ENCODE measurements around the gene RASSF7. TPM values are rescaled to one million over a fixed set of nuclear protein-coding genes. Genes with fewer than 3 reads are reported as not detected.
A peak's percentile ranks its signal among the peaks of the same experiment; 100 is the strongest.

RASSF7 gene
- total and polyA plus RNA-seq, 2 donors from 2014 or later, result 106 to 108 TPM

DNA sequence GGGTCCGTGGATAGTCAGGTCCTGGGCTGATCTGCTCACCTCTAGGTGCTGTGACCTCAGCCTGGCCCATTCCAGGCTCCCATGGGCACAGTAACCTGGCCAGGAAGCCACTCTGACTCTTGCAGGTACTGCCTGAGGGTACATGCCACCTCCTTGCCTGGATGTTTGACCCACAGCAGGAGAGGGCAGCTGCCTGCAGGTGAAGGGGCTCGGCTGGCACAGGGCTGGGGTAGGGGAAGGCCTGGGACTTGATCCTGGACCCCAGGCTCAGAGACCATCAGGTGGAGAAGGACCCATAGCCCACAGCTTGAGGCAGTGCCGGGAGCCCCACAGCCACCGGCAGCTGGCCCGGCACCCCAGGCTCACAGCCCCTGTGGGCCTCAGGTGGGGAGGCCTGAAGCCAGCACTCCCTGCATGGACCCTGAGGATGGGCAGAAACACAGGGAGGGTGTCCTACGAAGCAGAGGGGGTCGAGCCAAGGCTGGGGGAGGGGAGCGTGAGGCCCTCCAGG, 20.7 kb upstream of the RASSF7 start:
- FAIRE-seq (no peak), DNase-seq (peak in 1 of 5 donors; percentile 56)
- Histone ChIP-seq H3K27me3 (ENCODE audit: control insufficient read depth, insufficient read depth, low read length) (no peaks in the 10 kb centered on the region), H3K4me1 (ENCODE audit: control insufficient read depth in 2 of 3, insufficient read depth in 2 of 3, low read depth in 1 of 3, low read length in 3 of 3) (peaks cover 0 to 14% (median 0%) of the 10 kb centered on the region in 3 donors), H3K9ac (ENCODE audit: low read length in 3 of 3) (no peak overlapping the region), H3K4me3 (ENCODE audit: low read length in 3 of 3) (no peak overlapping the region), H3K36me3 (ENCODE audit: control insufficient read depth in 2 of 3, insufficient read depth in 3 of 3, low read length in 3 of 3) (no peaks in the 10 kb centered on the region), H3K27ac (ENCODE audit: low read depth in 2 of 2, low read length in 2 of 2) (no peak overlapping the region), H3K9me3 (ENCODE audit: control insufficient read depth in 2 of 3, insufficient read depth in 1 of 3, low read length in 3 of 3) (no peaks in the 10 kb centered on the region)
- intact Hi-C loops (cut with DNase I), result no loop called here
- no peak for TF ChIP-seq CTCF (IDR thresholded peaks at IDR 0.05; ENCODE audit: borderline replicate concordance, extremely low read depth, insufficient read depth)

- H3K27me3 ChIP-seq (ENCODE audit: control insufficient read depth, insufficient read depth, low read length), result no peaks in the 10 kb centered on the region
- H3K9ac ChIP-seq (ENCODE audit: low read length in 3 of 3), result no peak overlapping the region
- FAIRE-seq (no peak), DNase-seq (peak in 2 of 5 donors; percentile 45 to 66)
- no peak overlapping the region for H3K4me3 ChIP-seq (ENCODE audit: low read length in 3 of 3)
- H3K4me1 ChIP-seq (ENCODE audit: control insufficient read depth in 2 of 3, insufficient read depth in 2 of 3, low read depth in 1 of 3, low read length in 3 of 3), result peaks cover 0 to 14% (median 0%) of the 10 kb centered on the region in 3 donors
- TF ChIP-seq CTCF (IDR thresholded peaks at IDR 0.05; ENCODE audit: borderline replicate concordance, extremely low read depth, insufficient read depth), result no peak
- H3K27ac ChIP-seq (ENCODE audit: low read depth in 2 of 2, low read length in 2 of 2), result no peak overlapping the region
- intact Hi-C loops (cut with DNase I), result no loop called here
- H3K36me3 ChIP-seq (ENCODE audit: control insufficient read depth in 2 of 3, insufficient read depth in 3 of 3, low read length in 3 of 3), result no peaks in the 10 kb centered on the region
- H3K9me3 ChIP-seq (ENCODE audit: control insufficient read depth in 2 of 3, insufficient read depth in 1 of 3, low read length in 3 of 3), result no peaks in the 10 kb centered on the region
Observed at GRCh38 chr11:540583-541432, 20.0 kb upstream of the RASSF7 start.

DNA sequence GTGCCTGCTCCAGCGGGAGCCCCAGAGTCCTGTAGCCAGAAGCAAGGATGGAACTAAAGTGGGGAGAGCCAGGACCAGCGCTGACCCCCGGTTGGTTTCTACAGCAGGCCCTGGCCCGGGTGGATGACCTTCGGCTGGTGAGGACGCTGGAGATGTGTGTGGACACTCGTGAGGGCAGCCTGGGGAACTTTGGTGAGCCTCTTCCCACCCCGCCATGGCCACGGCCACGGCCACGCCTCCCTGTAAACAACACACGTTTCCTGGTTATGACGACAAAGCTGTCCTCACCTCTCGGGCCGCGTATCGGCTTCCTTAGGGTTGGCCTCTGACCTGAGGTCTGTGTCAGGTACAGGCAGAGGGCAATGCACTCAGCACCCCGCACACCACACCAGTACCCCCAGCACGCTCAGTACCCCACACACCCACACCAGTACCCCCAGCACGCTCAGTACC, 19.3 kb upstream of the RASSF7 start:
- Histone ChIP-seq H3K4me1 (ENCODE audit: control insufficient read depth in 2 of 3, insufficient read depth in 2 of 3, low read depth in 1 of 3, low read length in 3 of 3) (peaks cover 0 to 11% (median 0%) of the 10 kb centered on the region in 3 donors), H3K9me3 (ENCODE audit: control insufficient read depth in 2 of 3, insufficient read depth in 1 of 3, low read length in 3 of 3) (no peaks in the 10 kb centered on the region), H3K27me3 (ENCODE audit: control insufficient read depth, insufficient read depth, low read length) (no peaks in the 10 kb centered on the region), H3K36me3 (ENCODE audit: control insufficient read depth in 2 of 3, insufficient read depth in 3 of 3, low read length in 3 of 3) (no peaks in the 10 kb centered on the region), H3K4me3 (ENCODE audit: low read length in 3 of 3) (no peak overlapping the region), H3K9ac (ENCODE audit: low read length in 3 of 3) (no peak overlapping the region), H3K27ac (ENCODE audit: low read depth in 2 of 2, low read length in 2 of 2) (no peak overlapping the region)
- intact Hi-C loops (cut with DNase I), result no loop called here
- no peak for TF ChIP-seq CTCF (IDR thresholded peaks at IDR 0.05; ENCODE audit: borderline replicate concordance, extremely low read depth, insufficient read depth)
- no peak for FAIRE-seq
- no peak for DNase-seq
